Neural progenitor cell (in vitro differentiated cells): ENCODE measurements around the gene DGKD. TPM values are rescaled to one million over a fixed set of nuclear protein-coding genes. Genes with fewer than 3 reads are reported as not detected.

Experiments used
- DNase-seq: peaks from one replicate; pipeline ENCODE4 v3.0.0-alpha.2; 2016; ENCODE audit warnings: low spot score
- H2AFZ ChIP-seq: fragments of 200-600 bp; sonication (generic); replicated peaks from 2 replicates; pipeline ENCODE4 v1.6.1; 2016; ENCODE audit warnings: antibody characterized with exemption
- H3F3A ChIP-seq: fragments of 200-600 bp; sonication (generic); 2 replicates; pipeline ENCODE4 v1.6.1; 2016; ENCODE audit warnings: antibody characterized with exemption, low read depth
- H3K27ac ChIP-seq: fragments of 200-600 bp; sonication (generic); 2 replicates; pipeline ENCODE4 v1.5.1; 2016; ENCODE audit warnings: mild to moderate bottlenecking
- H3K27me3 ChIP-seq: fragments of 200-600 bp; sonication (generic); 2 replicates; pipeline ENCODE4 v1.6.1; 2016; ENCODE audit warnings: mild to moderate bottlenecking, moderate library complexity
- H3K36me3 ChIP-seq: fragments of 200-600 bp; sonication (generic); 2 replicates; pipeline ENCODE4 v1.5.1; 2016
- H3K4me1 ChIP-seq: fragments of 200-600 bp; sonication (generic); 2 replicates; pipeline ENCODE4 v1.6.1; 2016; ENCODE audit warnings: mixed run types
- H3K4me2 ChIP-seq: fragments of 200-600 bp; sonication (generic); 2 replicates; pipeline ENCODE4 v1.6.1; 2016
- H3K4me3 ChIP-seq: fragments of 200-600 bp; sonication (generic); 2 replicates; pipeline ENCODE4 v1.5.1; 2016
- H3K79me2 ChIP-seq: fragments of 200-600 bp; sonication (generic); 2 replicates; pipeline ENCODE4 v1.6.1; 2016; ENCODE audit warnings: low read depth
- H3K9ac ChIP-seq: fragments of 200-600 bp; sonication (generic); 2 replicates; pipeline ENCODE4 v1.6.1; 2016
- H3K9me3 ChIP-seq: fragments of 200-600 bp; sonication (generic); 2 replicates; pipeline ENCODE4 v1.5.1; 2016; ENCODE audit warnings: low read depth
- H4K20me1 ChIP-seq: fragments of 200-600 bp; sonication (generic); 2 replicates; pipeline ENCODE4 v1.6.1; 2016; ENCODE audit warnings: low read depth
- H3K27ac Mint-ChIP-seq: 3 replicates; pipeline ENCODE4 v1.8.0; 2021; ENCODE audit warnings: mixed read lengths
- H3K27me3 Mint-ChIP-seq: 2 replicates; pipeline ENCODE4 v1.8.0; 2022; ENCODE audit warnings: low read depth, mild to moderate bottlenecking, inconsistent platforms, moderate library complexity, mixed read lengths; ENCODE audit not compliant: insufficient read depth
- H3K36me3 Mint-ChIP-seq: 3 replicates; pipeline ENCODE4 v1.8.0; 2021; ENCODE audit warnings: mixed read lengths
- H3K4me1 Mint-ChIP-seq: 3 replicates; pipeline ENCODE4 v1.8.0; 2021; ENCODE audit warnings: mixed read lengths
- H3K4me3 Mint-ChIP-seq: 3 replicates; pipeline ENCODE4 v1.8.0; 2021; ENCODE audit warnings: mild to moderate bottlenecking, moderate library complexity, mixed read lengths
- H3K9me3 Mint-ChIP-seq: 3 replicates; pipeline ENCODE4 v1.8.0; 2020; ENCODE audit warnings: mixed read lengths
- CTCF ChIP-seq: fragments of 200-600 bp; sonication (generic); IDR thresholded peaks from 2 replicates; pipeline ENCODE4 v1.5.1; 2017; ENCODE audit warnings: antibody characterized with exemption, mild to moderate bottlenecking
- EZH2 ChIP-seq: fragments of 200-600 bp; sonication (generic); IDR thresholded peaks from 2 replicates; pipeline ENCODE4 v1.6.1; 2017; ENCODE audit warnings: antibody characterized with exemption, mild to moderate bottlenecking, moderate library complexity
- EZH2phosphoT487 ChIP-seq: fragments of 200-600 bp; sonication (generic); IDR thresholded peaks from 2 replicates; pipeline ENCODE4 v1.6.1; 2017; ENCODE audit warnings: antibody characterized with exemption
- total RNA-seq: library from RNA; depleted of rRNA; stranded (reverse); fragments of >200 nt; gene quantifications from 2 replicates; pipeline ENCODE4 v1.2.3, GENCODE V29; 2015; ENCODE audit warnings: low replicate concordance

Gene DGKD
- total RNA-seq, 1 donor from 2014 or later = 10.9 TPM

DNA sequence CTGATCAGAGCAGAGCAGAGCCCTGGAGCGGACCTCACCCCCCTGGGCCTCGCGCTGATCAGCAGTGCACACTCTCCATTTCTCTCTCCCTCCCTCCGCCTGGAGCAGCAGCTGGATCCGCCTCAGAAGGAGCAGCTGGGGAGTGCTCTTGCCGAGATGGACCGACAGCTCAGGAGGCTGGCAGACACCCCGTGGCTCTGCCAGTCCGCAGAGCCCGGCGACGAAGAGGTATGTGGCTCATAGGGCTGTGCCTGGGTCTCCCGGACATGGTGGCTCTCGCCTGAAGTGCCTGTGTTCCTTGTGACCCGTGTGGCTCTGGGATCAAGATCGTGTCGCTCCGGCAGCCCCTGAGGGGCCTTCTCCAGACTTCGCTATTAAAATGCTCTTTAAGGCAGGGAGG is 109.8 kb downstream of the DGKD start:
- DNase-seq = no peak
- peaks cover 19% of the 10 kb centered on the region for H3K36me3 Mint-ChIP-seq
- no peaks in the 10 kb centered on the region for H3K9me3 Mint-ChIP-seq
- Histone ChIP-seq H3K27me3 (no peaks in the 10 kb centered on the region), H4K20me1 (no peaks in the 10 kb centered on the region), H3K9ac (no peak overlapping the region), H2AFZ (no peak overlapping the region), H3K4me2 (no peak overlapping the region), H3F3A (no peaks in the 10 kb centered on the region), H3K27ac (no peak overlapping the region), H3K36me3 (no peaks in the 10 kb centered on the region), H3K79me2 (no peaks in the 10 kb centered on the region), H3K4me1 (no peaks in the 10 kb centered on the region), H3K9me3 (no peaks in the 10 kb centered on the region), H3K4me3 (no peak overlapping the region)
- no peaks in the 10 kb centered on the region for H3K4me1 Mint-ChIP-seq
- no peak overlapping the region for H3K4me3 Mint-ChIP-seq
- H3K27me3 Mint-ChIP-seq = peaks cover 2% of the 10 kb centered on the region
- TF ChIP-seq EZH2phosphoT487 = no peak
- TF ChIP-seq EZH2 = no peak
- TF ChIP-seq CTCF = no peak
- H3K27ac Mint-ChIP-seq = no peak overlapping the region

DNA sequence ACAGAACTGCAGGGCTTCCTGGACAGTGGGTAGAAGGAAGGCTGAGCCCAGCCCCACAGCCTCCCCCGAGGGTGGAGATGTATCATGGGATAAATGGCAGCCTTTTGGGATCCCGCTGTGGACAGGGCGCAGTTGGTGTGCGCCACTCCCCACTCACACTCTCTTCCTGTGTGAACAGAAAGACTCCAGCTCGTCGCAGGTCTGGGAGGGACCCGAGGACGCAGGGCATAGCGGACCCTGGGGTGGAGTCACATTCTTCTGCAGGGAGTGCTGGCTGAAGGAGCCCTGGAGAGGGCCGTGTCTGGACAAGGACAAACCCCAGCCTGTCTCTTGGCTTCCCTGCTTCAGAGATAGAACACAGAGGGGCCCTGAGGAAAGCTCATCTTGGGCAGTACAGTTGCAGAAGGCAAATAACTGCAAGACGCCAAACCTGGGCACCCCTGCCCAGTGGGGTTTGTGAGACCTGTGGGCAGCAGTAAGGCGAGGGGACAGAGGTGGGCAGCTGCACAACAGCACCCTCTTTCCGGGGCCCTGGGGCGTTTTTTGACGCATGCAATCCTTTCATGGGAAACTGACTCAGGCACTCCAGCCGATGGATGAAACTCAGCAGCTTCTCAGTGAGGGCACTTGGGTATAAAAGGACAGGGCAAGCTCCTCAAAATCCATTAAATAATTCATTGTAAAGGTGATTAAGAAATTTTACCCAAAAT is 110.4 kb downstream of the DGKD start:
- Mint-ChIP-seq H3K4me1 (no peaks in the 10 kb centered on the region), H3K27ac (no peak overlapping the region), H3K9me3 (no peaks in the 10 kb centered on the region), H3K36me3 (peaks cover 19% of the 10 kb centered on the region), H3K27me3 (peaks cover under 1% of the 10 kb centered on the region), H3K4me3 (no peak overlapping the region)
- Histone ChIP-seq H3K27me3 (no peaks in the 10 kb centered on the region), H3K4me2 (no peak overlapping the region), H3F3A (no peaks in the 10 kb centered on the region), H4K20me1 (no peaks in the 10 kb centered on the region), H3K9me3 (no peaks in the 10 kb centered on the region), H2AFZ (no peak overlapping the region), H3K79me2 (no peaks in the 10 kb centered on the region), H3K4me1 (no peaks in the 10 kb centered on the region), H3K27ac (no peak overlapping the region), H3K4me3 (no peak overlapping the region), H3K36me3 (no peaks in the 10 kb centered on the region), H3K9ac (no peak overlapping the region)
- TF ChIP-seq CTCF (no peak), EZH2phosphoT487 (no peak), EZH2 (no peak)
- no peak for DNase-seq

GRCh38 chr2:233466991-233467603 is 112.8 kb downstream of the DGKD start:
- no peaks in the 10 kb centered on the region for H3F3A ChIP-seq
- H3K36me3 Mint-ChIP-seq = peaks cover 26% of the 10 kb centered on the region

More at GRCh38 chr2:233466991-233467603, 112.8 kb downstream of the DGKD start:
- no peak overlapping the region for H3K9ac ChIP-seq
- no peak overlapping the region for H3K27ac ChIP-seq
- H3K79me2 ChIP-seq = no peaks in the 10 kb centered on the region
- H3K4me2 ChIP-seq = no peak overlapping the region
- no peak overlapping the region for H2AFZ ChIP-seq
- TF ChIP-seq CTCF = no peak
- TF ChIP-seq EZH2phosphoT487 = no peak
- TF ChIP-seq EZH2 = no peak
- no peaks in the 10 kb centered on the region for H3K4me1 Mint-ChIP-seq
- no peaks in the 10 kb centered on the region for H4K20me1 ChIP-seq
- H3K4me3 Mint-ChIP-seq = no peak overlapping the region
- DNase-seq = no peak
- H3K27me3 ChIP-seq = no peaks in the 10 kb centered on the region
- no peak overlapping the region for H3K4me3 ChIP-seq
- H3K9me3 Mint-ChIP-seq = no peaks in the 10 kb centered on the region
- H3K36me3 ChIP-seq = no peaks in the 10 kb centered on the region
- H3K9me3 ChIP-seq = no peaks in the 10 kb centered on the region
- no peaks in the 10 kb centered on the region for H3K27me3 Mint-ChIP-seq
- H3K4me1 ChIP-seq = no peaks in the 10 kb centered on the region
- H3K27ac Mint-ChIP-seq = no peak overlapping the region
